Measurements from ENCODE around the gene COG2. TPM values are rescaled to one million over a fixed set of nuclear protein-coding genes. Genes with fewer than 3 reads are reported as not detected.

Gene COG2
- total and polyA plus RNA-seq, 2 of the 13 experiments (the other 11 are each of a cell fraction or from before 2014, with no cell fraction given): 16.8 to 36.3 TPM

DNA sequence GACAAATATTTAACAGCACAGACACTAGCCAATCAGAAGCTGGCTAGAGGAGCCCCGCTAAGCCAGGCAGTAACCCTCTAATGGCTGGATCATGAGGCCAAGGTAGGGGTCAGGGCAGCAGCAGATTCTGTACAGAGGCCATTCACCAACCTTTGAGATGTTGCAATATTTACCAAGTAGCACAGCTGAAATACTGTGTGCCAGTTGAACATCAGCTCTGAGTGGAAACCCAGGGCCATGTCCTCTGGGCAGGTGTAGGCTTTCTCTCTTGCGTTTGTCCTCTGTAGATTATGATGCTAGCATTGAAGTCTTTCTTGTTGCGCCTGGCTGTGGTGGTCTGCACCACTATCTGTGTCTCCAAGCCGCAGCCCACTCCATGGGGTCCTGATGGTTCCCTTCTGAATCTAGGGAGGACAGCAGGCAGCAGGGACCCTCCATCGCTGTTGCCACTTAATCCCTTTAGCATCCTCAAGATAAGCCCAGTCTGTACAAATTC is 2.5 kb upstream of the COG2 start (continued):
- TF ChIP-seq, protein P1, sequence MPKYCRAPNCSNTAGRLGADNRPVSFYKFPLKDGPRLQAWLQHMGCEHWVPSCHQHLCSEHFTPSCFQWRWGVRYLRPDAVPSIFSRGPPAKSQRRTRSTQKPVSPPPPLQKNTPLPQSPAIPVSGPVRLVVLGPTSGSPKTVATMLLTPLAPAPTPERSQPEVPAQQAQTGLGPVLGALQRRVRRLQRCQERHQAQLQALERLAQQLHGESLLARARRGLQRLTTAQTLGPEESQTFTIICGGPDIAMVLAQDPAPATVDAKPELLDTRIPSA (CRISPR knock-in tag; IDR thresholded peaks at IDR 0.05; ENCODE audit: borderline replicate concordance): no peak
- TF ChIP-seq, protein P2, sequence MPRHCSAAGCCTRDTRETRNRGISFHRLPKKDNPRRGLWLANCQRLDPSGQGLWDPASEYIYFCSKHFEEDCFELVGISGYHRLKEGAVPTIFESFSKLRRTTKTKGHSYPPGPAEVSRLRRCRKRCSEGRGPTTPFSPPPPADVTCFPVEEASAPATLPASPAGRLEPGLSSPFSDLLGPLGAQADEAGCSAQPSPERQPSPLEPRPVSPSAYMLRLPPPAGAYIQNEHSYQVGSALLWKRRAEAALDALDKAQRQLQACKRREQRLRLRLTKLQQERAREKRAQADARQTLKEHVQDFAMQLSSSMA (CRISPR knock-in tag; IDR thresholded peaks at IDR 0.05): no peak
- peak; percentile 42; the same call in 1 of the 2 replicates for TF ChIP-seq NFIC (IDR thresholded peaks at IDR 0.05; ENCODE audit: low read length)
- TF ChIP-seq ZNF143 (CRISPR knock-in tag; IDR thresholded peaks at IDR 0.05): no peak
- TF ChIP-seq, protein P3, sequence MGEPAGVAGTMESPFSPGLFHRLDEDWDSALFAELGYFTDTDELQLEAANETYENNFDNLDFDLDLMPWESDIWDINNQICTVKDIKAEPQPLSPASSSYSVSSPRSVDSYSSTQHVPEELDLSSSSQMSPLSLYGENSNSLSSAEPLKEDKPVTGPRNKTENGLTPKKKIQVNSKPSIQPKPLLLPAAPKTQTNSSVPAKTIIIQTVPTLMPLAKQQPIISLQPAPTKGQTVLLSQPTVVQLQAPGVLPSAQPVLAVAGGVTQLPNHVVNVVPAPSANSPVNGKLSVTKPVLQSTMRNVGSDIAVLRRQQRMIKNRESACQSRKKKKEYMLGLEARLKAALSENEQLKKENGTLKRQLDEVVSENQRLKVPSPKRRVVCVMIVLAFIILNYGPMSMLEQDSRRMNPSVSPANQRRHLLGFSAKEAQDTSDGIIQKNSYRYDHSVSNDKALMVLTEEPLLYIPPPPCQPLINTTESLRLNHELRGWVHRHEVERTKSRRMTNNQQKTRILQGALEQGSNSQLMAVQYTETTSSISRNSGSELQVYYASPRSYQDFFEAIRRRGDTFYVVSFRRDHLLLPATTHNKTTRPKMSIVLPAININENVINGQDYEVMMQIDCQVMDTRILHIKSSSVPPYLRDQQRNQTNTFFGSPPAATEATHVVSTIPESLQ (CRISPR knock-in tag; conservative IDR thresholded peaks at IDR 0.05): no peak
- TF ChIP-seq ZNF619 (CRISPR knock-in tag; IDR thresholded peaks at IDR 0.05): no peak
- TF ChIP-seq ZNF260 (CRISPR knock-in tag; IDR thresholded peaks at IDR 0.05; ENCODE audit: borderline replicate concordance, low read depth): no peak
- TF ChIP-seq MEIS1 (CRISPR knock-in tag; IDR thresholded peaks at IDR 0.05; ENCODE audit: borderline replicate concordance): 0 out of 2 replicates have a peak, but pooled peaks have one; percentile 66
- TF ChIP-seq CENPX (CRISPR knock-in tag; IDR thresholded peaks at IDR 0.05): no peak
- TF ChIP-seq, protein P4, sequence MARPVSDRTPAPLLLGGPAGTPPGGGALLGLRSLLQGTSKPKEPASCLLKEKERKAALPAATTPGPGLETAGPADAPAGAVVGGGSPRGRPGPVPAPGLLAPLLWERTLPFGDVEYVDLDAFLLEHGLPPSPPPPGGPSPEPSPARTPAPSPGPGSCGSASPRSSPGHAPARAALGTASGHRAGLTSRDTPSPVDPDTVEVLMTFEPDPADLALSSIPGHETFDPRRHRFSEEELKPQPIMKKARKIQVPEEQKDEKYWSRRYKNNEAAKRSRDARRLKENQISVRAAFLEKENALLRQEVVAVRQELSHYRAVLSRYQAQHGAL (CRISPR knock-in tag; IDR thresholded peaks at IDR 0.05; ENCODE audit: not compliant biosample characterization): no peak
- TF ChIP-seq ZZZ3 (CRISPR knock-in tag; IDR thresholded peaks at IDR 0.05; ENCODE audit: borderline replicate concordance): no peak
- TF ChIP-seq, protein P5, sequence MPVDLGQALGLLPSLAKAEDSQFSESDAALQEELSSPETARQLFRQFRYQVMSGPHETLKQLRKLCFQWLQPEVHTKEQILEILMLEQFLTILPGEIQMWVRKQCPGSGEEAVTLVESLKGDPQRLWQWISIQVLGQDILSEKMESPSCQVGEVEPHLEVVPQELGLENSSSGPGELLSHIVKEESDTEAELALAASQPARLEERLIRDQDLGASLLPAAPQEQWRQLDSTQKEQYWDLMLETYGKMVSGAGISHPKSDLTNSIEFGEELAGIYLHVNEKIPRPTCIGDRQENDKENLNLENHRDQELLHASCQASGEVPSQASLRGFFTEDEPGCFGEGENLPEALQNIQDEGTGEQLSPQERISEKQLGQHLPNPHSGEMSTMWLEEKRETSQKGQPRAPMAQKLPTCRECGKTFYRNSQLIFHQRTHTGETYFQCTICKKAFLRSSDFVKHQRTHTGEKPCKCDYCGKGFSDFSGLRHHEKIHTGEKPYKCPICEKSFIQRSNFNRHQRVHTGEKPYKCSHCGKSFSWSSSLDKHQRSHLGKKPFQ (CRISPR knock-in tag; IDR thresholded peaks at IDR 0.05; ENCODE audit: insufficient replicate concordance): no peak
- TF ChIP-seq REXO4 (CRISPR knock-in tag; IDR thresholded peaks at IDR 0.05; ENCODE audit: borderline replicate concordance): no peak
- peak; percentile 83; the same call in 1 of the 2 replicates for TF ChIP-seq KDM4B (CRISPR knock-in tag; IDR thresholded peaks at IDR 0.05)
- peak; percentile 98 for TF ChIP-seq ZNF644 (CRISPR knock-in tag; IDR thresholded peaks at IDR 0.05; ENCODE audit: low read depth)
- no peak for TF ChIP-seq IKZF4 (CRISPR knock-in tag; IDR thresholded peaks at IDR 0.05; ENCODE audit: borderline replicate concordance, low read depth, not compliant biosample characterization)
- TF ChIP-seq RBAK (CRISPR knock-in tag; IDR thresholded peaks at IDR 0.05): 0 out of 2 replicates have a peak, but pooled peaks have one; percentile 35
- no peak for TF ChIP-seq EEA1 (CRISPR knock-in tag; IDR thresholded peaks at IDR 0.05; ENCODE audit: borderline replicate concordance)
- no peak for TF ChIP-seq NFRKB (IDR thresholded peaks at IDR 0.05)
- no peak for TF ChIP-seq TCF7L2 (IDR thresholded peaks at IDR 0.05; ENCODE audit: low read depth, low read length)
- TF ChIP-seq, protein P6, sequence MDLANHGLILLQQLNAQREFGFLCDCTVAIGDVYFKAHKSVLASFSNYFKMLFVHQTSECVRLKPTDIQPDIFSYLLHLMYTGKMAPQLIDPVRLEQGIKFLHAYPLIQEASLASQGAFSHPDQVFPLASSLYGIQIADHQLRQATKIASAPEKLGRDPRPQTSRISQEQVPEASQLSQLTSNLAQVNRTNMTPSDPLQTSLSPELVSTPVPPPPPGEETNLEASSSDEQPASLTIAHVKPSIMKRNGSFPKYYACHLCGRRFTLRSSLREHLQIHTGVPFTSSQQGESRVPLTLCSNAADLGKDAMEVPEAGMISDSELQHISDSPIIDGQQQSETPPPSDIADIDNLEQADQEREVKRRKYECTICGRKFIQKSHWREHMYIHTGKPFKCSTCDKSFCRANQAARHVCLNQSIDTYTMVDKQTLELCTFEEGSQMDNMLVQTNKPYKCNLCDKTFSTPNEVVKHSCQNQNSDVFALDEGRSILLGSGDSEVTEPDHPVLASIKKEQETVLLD (CRISPR knock-in tag; IDR thresholded peaks at IDR 0.05; ENCODE audit: low read depth): no peak
- TF ChIP-seq KDM5B (CRISPR knock-in tag; IDR thresholded peaks at IDR 0.05; ENCODE audit: borderline replicate concordance): no peak
- TF ChIP-seq NR2F6 (IDR thresholded peaks at IDR 0.05): peak; percentile 96
- peak; percentile 98 for TF ChIP-seq NR2F6 (CRISPR knock-in tag; IDR thresholded peaks at IDR 0.05)
